CD4-positive, alpha-beta T cell treated with Interleukin-15 for 1 hour (primary cell): ENCODE data around the gene ATP8B1.
A peak's percentile ranks its signal among the peaks of the same experiment; 100 is the strongest.
"Not testable (repeated sequence)": the region's sequence is repeated elsewhere in the genome, so short reads cannot be mapped to it uniquely, and the experiment has no call there.

ENCODE experiments used
- DNase-seq: peaks from one replicate; pipeline ENCODE4 v3.0.0-alpha.2; 2020

Gene ATP8B1

DNA sequence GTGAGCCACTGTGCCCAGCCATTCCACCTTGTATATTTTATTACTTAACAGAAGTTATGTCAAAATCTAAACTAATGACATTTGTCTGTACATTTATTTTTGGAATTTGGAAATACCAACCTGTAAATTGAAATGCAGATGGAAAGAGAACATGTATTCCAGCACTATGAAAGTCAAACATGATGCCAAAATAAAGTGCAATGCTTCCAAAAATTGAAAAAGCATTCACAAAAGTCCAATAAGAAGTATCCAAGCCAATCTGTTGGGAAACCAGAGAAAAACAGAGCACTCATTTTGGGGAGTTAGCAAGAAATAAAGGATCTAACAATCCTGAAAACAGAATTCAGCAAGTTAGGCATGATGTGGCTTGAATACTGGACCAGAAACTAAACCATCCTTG lies 151.2 kb downstream of the ATP8B1 start:
- no peak for DNase-seq

- DNase-seq, result no peak
Measured at GRCh38 chr18:57649556-57650500, 153.3 kb downstream of the ATP8B1 start.

- DNase-seq, result no peak
Measured at GRCh38 chr18:57648414-57648813, 154.7 kb downstream of the ATP8B1 start.

- DNase-seq, result no peak
Measured at GRCh38 chr18:57644540-57644939, 158.6 kb downstream of the ATP8B1 start.

- DNase-seq, result not testable (repeated sequence)
Measured at GRCh38 chr18:57643726-57644125, 159.4 kb downstream of the ATP8B1 start.

DNA sequence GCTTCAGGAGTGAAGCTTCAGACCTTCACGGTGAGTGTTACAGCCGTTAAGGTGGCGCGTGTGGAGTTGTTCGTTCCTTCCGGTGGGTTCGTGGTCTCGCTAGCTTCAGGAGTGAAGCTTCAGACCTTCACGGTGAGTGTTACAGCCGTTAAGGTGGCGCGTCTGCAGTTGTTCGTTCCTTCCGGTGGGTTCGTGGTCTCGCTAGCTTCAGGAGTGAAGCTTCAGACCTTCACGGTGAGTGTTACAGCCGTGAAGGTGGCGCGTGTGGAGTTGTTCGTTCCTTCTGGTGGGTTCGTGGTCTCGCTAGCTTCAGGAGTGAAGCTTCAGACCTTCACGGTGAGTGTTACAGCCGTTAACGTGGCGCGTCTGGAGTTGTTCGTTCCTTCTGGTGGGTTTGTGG lies 160.7 kb downstream of the ATP8B1 start:
- DNase-seq, result not testable (repeated sequence)

DNA sequence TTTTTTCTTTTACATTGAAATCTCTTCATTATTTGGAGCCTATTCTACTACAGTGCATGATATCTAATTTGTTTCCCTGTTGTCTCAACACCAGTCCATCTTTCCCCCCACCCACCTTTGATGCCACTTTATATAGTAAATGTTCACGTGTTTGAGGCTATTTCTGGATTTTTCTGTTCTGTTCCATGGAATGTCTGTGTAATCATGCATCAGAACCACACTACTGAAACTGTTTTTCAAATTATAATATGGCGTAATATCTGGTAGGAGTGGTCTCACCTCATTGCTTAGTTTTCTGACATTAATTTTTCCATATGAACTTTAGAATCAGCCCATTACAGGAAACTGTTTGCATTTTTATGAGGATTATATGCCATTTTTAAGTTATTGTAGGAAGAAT lies 162.4 kb downstream of the ATP8B1 start:
- DNase-seq, result no peak

DNA sequence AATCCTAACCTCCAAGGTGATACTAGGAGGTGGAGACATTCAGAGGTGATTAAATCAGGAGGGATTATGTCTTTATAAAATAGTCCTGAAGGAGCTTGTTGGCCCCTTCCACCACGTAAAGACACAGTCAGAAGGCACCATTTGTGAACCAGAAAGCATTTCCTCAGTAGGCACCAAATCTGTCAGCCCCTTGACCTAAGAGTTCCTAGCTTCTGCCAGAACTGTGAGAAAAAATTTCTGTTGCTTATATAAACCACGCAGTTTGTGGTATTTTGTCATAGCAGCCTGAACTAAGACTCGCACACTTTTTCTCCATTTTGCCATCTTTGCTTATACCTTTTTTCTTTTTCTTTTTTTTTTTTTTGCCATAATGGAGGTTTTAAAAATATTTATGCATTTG lies 162.9 kb downstream of the ATP8B1 start:
- no peak for DNase-seq

DNA sequence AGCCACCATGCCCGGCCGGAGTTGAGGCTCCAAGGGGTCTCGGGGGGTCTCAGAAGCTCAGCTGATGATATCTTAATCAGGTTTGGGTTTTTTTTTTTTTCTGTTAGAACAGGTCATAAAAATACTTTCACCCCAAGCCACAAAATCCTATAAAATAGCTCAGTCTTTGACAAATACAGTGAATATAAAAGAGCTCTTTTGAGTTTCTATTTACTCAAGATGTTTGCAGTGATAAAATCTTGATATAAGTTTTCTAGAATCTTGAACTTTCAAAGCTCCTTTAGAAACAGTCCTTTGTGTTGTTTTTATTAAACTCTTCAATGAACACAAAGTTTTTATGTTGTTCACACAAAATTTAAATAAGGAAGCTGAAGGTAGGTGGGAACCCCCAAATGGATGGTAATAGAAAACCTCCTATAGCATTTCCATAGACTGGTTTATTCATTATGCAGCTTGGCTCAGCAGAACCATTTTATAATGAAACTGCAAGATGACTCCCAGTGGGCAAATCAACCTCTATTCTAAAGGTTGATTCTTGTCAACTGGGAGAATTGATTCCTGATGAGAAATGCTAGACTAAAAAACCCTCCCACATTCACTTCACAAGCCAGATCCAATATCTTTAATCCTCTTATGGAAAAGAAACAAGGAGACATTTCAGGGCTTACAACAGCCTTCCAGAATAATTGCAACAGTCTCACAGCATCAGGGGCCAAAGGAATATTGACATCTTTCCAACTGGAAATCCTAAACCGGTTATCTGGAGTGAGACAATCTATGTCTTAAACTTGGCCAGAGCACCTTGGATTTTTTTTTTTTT lies 167.9 kb downstream of the ATP8B1 start:
- DNase-seq, result no peak

GRCh38 chr18:57631697-57632096 lies 171.4 kb downstream of the ATP8B1 start:
- no peak for DNase-seq

GRCh38 chr18:57630754-57631595 lies 172.1 kb downstream of the ATP8B1 start:
- no peak for DNase-seq

GRCh38 chr18:57630002-57630753 lies 172.9 kb downstream of the ATP8B1 start:
- peak; percentile 93 for DNase-seq

DNA sequence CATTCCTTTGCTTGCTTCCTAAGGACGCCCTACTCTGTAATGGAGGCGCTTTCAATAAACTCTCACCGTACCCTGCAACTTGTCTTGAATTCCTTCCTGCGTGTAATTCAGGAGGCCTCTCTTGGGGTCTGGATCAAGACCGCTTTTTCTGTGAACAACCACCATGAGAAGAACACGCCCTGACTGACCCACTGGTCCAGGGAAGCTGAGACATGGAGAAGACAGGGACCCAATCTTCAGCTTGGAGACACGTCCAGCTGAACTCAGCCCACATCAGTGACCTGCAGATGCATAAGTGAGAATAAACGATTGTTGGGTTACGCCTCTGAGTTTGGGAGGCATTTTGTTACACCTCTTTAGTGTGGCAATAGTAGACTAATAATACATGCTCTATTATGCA lies 173.7 kb downstream of the ATP8B1 start:
- DNase-seq, result no peak

DNA sequence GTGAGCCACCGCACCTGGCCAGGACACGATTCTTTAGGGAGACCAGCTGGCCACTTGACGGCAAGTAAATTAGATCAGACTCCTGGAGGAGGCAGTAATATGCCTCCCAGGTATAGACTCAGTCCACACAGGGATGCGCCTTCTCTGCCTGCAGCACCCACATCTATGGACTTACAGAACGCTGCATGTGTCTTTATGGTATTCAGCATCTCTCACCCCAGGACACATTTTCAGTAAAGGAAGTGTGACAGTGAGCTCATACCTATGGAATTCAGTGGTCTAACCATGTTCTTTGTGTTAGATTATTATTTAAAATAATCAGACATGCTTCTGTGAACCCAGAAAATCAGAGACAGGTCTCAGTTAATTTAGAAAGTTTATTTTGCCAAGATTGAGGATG lies 175.6 kb downstream of the ATP8B1 start:
- DNase-seq, result no peak

DNA sequence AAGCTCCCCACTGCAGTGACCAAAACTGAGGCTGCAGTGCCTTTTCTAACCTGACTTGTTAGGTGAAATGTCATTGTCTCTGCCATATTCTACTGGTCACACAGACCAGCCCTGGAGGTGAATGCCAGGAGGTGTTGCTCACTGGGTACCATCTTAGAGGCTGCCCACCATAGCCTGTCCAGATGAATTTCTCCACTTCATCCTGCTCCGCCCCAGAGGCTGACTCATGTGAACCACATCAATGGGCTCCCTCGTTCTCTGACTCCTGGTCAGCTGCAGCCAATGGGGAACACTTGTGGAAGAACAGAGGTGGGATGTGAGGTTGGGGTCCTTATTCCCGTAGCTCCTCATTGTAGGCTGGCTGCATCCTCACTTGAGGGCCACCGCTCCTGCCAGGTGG lies 178.1 kb downstream of the ATP8B1 start:
- no peak for DNase-seq

DNA sequence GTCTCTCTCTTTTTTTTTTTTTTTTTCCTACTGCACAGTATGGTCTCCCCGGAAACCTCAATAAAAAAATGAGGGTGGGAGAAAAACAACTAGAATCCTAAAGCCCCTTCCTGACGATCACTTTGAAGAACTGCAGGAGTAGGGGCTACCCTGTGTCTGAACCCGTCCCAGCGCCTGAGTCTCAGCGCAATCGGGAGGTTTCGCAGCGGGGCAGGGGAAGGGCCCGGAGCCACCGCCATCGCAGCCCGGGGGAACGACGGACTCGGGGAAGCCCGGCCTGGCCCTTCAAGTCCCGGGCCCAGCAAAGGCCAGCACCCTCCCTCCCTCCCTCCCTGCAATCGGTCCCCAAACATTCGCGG lies 181.9 kb downstream of the ATP8B1 start:
- no peak for DNase-seq

DNA sequence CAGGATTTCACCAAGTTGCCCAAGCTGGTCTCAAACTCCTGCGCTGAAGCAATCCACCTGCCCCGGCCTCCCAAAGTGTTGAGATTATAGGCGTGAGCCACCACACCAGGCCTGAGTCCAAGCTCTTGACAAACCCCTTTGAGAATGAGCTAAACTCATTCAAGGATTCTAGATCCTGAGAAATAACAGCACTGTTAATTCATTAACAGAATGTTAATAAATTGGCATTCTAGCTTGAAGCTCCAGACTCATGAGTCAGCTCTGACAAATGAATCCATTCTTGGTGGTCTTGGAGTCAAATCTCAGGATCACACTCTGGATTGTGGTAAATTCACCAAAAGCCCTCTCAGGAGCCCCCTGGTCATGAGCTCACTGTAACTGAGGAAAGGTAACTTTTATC lies 183.2 kb downstream of the ATP8B1 start:
- DNase-seq, result no peak

GRCh38 chr18:57618910-57619309 lies 184.2 kb downstream of the ATP8B1 start:
- DNase-seq, result no peak

- no peak for DNase-seq
Measured at GRCh38 chr18:57603871-57604270, 199.2 kb downstream of the ATP8B1 start.
